ENCODE data around the gene CD300LG. TPM values are rescaled to one million over a fixed set of nuclear protein-coding genes. Genes with fewer than 3 reads are reported as not detected.

Gene CD300LG
- total RNA-seq, 1 experiment from 2014 or later: not detected

DNA sequence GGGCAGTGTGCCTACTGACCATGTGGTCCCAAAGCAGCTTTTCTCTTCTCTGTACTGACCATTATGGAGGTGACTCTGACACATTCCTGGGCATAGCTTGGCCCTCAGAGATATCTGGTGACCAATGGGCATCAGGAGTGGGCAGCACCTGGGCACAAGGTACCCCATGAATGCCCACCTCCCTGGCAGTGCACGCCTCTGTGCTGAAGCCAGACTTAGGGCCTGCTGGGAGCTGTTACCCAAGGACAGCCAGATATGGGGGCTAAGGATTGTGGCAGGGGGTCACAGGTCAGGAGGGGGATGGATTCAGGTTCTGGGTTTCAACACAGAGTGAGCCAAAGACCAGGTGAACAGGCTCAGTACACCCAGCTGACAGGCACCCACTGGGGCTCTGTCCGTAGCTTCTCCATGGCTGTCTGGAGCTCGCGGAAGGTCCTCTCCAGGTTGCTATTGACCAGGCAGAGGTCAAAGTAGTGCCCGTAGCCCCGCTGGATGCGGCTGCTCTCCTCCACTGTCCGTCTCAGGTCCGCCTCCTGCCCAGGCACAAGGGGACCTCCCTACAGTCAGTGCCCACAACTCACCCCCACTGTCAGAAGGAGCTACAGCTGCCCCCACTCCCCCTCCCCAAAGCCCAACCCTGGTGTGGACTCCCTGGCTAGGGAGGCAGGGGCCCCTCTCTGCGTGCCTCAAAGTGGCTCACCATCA lies 30.6 kb downstream of the CD300LG start:
- H3K9me3 ChIP-seq: no peaks in the 10 kb centered on the region
- H3K9me3 Mint-ChIP-seq (ENCODE audit: unreplicated experiment): no peaks in the 10 kb centered on the region
- no TSS peak for BruUV-seq (replicated peaks)
- TF ChIP-seq, protein P1, sequence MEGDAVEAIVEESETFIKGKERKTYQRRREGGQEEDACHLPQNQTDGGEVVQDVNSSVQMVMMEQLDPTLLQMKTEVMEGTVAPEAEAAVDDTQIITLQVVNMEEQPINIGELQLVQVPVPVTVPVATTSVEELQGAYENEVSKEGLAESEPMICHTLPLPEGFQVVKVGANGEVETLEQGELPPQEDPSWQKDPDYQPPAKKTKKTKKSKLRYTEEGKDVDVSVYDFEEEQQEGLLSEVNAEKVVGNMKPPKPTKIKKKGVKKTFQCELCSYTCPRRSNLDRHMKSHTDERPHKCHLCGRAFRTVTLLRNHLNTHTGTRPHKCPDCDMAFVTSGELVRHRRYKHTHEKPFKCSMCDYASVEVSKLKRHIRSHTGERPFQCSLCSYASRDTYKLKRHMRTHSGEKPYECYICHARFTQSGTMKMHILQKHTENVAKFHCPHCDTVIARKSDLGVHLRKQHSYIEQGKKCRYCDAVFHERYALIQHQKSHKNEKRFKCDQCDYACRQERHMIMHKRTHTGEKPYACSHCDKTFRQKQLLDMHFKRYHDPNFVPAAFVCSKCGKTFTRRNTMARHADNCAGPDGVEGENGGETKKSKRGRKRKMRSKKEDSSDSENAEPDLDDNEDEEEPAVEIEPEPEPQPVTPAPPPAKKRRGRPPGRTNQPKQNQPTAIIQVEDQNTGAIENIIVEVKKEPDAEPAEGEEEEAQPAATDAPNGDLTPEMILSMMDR (IDR thresholded peaks at IDR 0.05; ENCODE audit: insufficient read depth in 1 of 2, low read depth in 1 of 2, low read length in 1 of 2, severe bottlenecking in 1 of 2, unreplicated experiment in 1 of 2): no peak
- intact Hi-C loops (cut with micrococcal nuclease; ENCODE audit: unreplicated experiment): loop anchor here (1.0 to 5.0 kb wide), 4 partner anchors 23 to 118 kb away; partner anchors contain the start of gene PPY
- H3K4me3 Mint-ChIP-seq (ENCODE audit: unreplicated experiment): no peak overlapping the region
- H3K4me1 ChIP-seq: peaks cover 10% of the 10 kb centered on the region
- POLR2A ChIA-PET: interaction anchor here (0.6 kb wide), 1 partner anchor 231 kb away, joined by 16 read pairs; no protein-coding TSS in a partner anchor
- H3K27ac Mint-ChIP-seq (ENCODE audit: unreplicated experiment): no peak overlapping the region
- no peak for DNase-seq
- no peaks in the 10 kb centered on the region for H3K27me3 ChIP-seq (replicated peaks; ENCODE audit: control insufficient read depth, insufficient read depth, low read length)
- H3K36me3 ChIP-seq (ENCODE audit: control insufficient read depth, insufficient read depth, low read length): no peaks in the 10 kb centered on the region; the same call in 1 of the 2 replicates
- CTCF ChIA-PET: interaction anchor here (0.6 to 1.7 kb wide), 7 partner anchors 29 to 291 kb away, joined by 3 to 11 read pairs (median 5); no protein-coding TSS in a partner anchor
- H3K4me3 ChIP-seq (ENCODE audit: low read depth, low read length): no peak overlapping the region
- H3K4me1 Mint-ChIP-seq (ENCODE audit: low read depth, unreplicated experiment): peaks cover 8% of the 10 kb centered on the region
- H3K27me3 Mint-ChIP-seq (ENCODE audit: insufficient read depth, unreplicated experiment): no peaks in the 10 kb centered on the region
- no peaks in the 10 kb centered on the region for H3K36me3 Mint-ChIP-seq (ENCODE audit: insufficient read depth, unreplicated experiment)

DNA sequence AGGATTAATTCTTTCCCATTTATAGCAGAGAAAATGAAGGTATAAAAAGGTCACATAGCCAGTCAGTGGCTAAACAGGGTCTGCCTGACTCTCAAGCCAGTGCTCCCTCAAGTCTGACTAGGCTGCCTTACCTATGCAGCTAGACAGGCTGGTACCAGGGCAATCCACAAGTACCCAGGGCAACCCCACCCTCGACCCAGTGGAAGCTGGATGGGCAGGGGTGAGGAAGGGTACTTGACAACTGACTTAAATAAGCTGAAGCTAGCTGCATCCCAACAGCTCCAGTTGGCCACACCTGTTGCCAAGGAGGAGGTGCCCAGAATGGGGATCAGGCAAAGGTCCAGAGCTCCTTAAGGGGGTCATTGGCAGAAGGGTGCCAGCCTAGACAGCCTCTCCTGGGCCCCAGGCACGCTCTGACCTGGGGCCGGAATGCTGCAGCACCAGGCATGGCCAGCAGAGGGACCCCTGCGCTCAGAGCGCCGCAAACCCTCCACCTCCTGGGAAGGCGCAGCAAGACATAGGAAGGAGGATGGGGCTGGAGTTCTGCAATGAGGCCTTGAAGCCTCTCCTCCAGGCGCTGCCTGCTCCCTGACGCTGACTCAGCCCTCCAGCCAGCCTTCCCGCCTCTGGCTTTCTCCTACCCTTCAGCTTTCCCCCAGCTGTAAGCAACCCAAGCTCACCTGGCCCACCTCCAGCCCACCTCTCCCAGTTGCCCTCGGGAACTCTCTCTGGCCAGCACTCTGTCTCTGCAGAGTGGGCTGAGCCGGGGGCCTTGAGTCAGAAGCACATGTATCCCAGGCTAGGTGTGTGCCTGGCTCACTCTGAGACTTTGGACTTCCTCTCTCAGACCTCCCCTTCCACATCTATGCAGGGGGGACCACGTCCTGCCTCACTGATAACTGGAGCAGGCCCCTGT lies 31.5 kb downstream of the CD300LG start:
- H3K4me3 Mint-ChIP-seq (ENCODE audit: unreplicated experiment): no peak overlapping the region
- H3K4me3 ChIP-seq (ENCODE audit: low read depth, low read length): no peak overlapping the region
- H3K9me3 Mint-ChIP-seq (ENCODE audit: unreplicated experiment): no peaks in the 10 kb centered on the region
- peak; percentile 81 to 89 for DNase-seq
- H3K9me3 ChIP-seq: no peaks in the 10 kb centered on the region
- H3K36me3 Mint-ChIP-seq (ENCODE audit: insufficient read depth, unreplicated experiment): no peaks in the 10 kb centered on the region
- H3K27ac Mint-ChIP-seq (ENCODE audit: unreplicated experiment): peak overlapping the region; percentile 45
- peaks cover 10% of the 10 kb centered on the region for H3K4me1 ChIP-seq
- no TSS peak for BruUV-seq (replicated peaks)
- no peaks in the 10 kb centered on the region for H3K27me3 Mint-ChIP-seq (ENCODE audit: insufficient read depth, unreplicated experiment)
- peaks cover 8% of the 10 kb centered on the region for H3K4me1 Mint-ChIP-seq (ENCODE audit: low read depth, unreplicated experiment)
- intact Hi-C loops (cut with micrococcal nuclease; ENCODE audit: unreplicated experiment): loop anchor here (1.0 to 5.0 kb wide), 4 partner anchors 22 to 117 kb away; partner anchors contain the start of gene PPY
- ChIA-PET CTCF (interaction anchor here (0.9 to 1.7 kb wide), 6 partner anchors 30 to 290 kb away, joined by 3 to 11 read pairs (median 4); no protein-coding TSS in a partner anchor), POLR2A (no interaction called here)
- H3K27me3 ChIP-seq (replicated peaks; ENCODE audit: control insufficient read depth, insufficient read depth, low read length): no peaks in the 10 kb centered on the region
- H3K36me3 ChIP-seq (ENCODE audit: control insufficient read depth, insufficient read depth, low read length): no peaks in the 10 kb centered on the region; the same call in 1 of the 2 replicates
- TF ChIP-seq, protein P1 (IDR thresholded peaks at IDR 0.05; ENCODE audit: insufficient read depth in 1 of 2, low read depth in 1 of 2, low read length in 1 of 2, severe bottlenecking in 1 of 2, unreplicated experiment in 1 of 2): peak; percentile 98 to 99

Data from Caco-2 (cell line).